Right cardiac atrium (tissue), 5 donors: ENCODE measurements around the gene CANT1. TPM values are rescaled to one million over a fixed set of nuclear protein-coding genes. Genes with fewer than 3 reads are reported as not detected.

Source experiments
- ATAC-seq, 2 donors: fragments of 200-7000 bp; cut with Tn5 transposase; one replicate each; pipeline versions ENCODE4 v1.8.0 to v1.9.1; 2020; ENCODE audit warnings: moderate library complexity in 2 of 2, mild to moderate bottlenecking in 1 of 2
- DNase-seq, 3 donors: peaks; one replicate each; pipeline ENCODE4 v3.0.0-alpha.2; 2020
- H3K27ac ChIP-seq: one replicate; pipeline ENCODE4 v1.5.1; 2013; ENCODE audit warnings: mild to moderate bottlenecking, low read length, control low read depth, moderate library complexity
- H3K27me3 ChIP-seq: one replicate; pipeline ENCODE4 v1.6.1; 2013; ENCODE audit not compliant: control insufficient read depth, insufficient read depth
- H3K4me1 ChIP-seq: one replicate; pipeline ENCODE4 v1.6.1; 2013; ENCODE audit warnings: low read length; ENCODE audit not compliant: control insufficient read depth, insufficient read depth
- H3K4me3 ChIP-seq: one replicate; pipeline ENCODE4 v1.5.1; 2013; ENCODE audit warnings: low read length, control low read depth
- H3K9me3 ChIP-seq: one replicate; pipeline ENCODE4 v1.6.1; 2013; ENCODE audit warnings: low read length; ENCODE audit not compliant: control insufficient read depth
- WGBS: extraction: QIAGEN DNeasy Blood & Tissue Kit; methylation state at CpG from one replicate; pipeline ENCODE4 v1.1.7; 2013; 5-methylcytosine and 5-hydroxymethylcytosine counted together
- intact Hi-C, 4 donors: fragments of 100-400 bp; cut with DNase I; formaldehyde crosslinking; loops; one replicate each; pipeline versions ENCODE4 v1.11.0 to v1.14.0; 2022 to 2023
- polyA plus RNA-seq: library from polyadenylated mRNA; stranded (reverse); fragments of 200-250 nt; gene quantifications from one replicate; pipeline ENCODE4 v1.2.3, GENCODE V29; 2013
- total RNA-seq, 4 donors: library from RNA; stranded (reverse); fragmentation: NEBNext Ultra II Directional; extraction: Animal tissue kit (Norgen Biotek cat#: 25700); gene quantifications; one replicate each; pipeline ENCODE4 v1.2.1, GENCODE V29; 2021
- donor health status: healthy with polysubstance abuse.
- donor health status: DM: no; HTN: yes; CAD: no.
- donor health status: DM: no; HTN: no; CAD: no.
- donor health status: DM: no; HTN: yes; CAD: no; lungs with severe emphysema.
- donor health status: DM: yes; HTN: yes; CAD: no.

Gene CANT1
- total and polyA plus RNA-seq, 5 donors = 13.6 to 38.8 (median 32.5) TPM

- peak in 1 of 3 donors; percentile 42 for DNase-seq
- no peak overlapping the region for H3K27ac ChIP-seq
- WGBS = 90% methylated on average over 21 of the region's 21 CpGs
Measured at GRCh38 chr17:79048826-79049755, 39.5 kb upstream of the CANT1 start.

DNA sequence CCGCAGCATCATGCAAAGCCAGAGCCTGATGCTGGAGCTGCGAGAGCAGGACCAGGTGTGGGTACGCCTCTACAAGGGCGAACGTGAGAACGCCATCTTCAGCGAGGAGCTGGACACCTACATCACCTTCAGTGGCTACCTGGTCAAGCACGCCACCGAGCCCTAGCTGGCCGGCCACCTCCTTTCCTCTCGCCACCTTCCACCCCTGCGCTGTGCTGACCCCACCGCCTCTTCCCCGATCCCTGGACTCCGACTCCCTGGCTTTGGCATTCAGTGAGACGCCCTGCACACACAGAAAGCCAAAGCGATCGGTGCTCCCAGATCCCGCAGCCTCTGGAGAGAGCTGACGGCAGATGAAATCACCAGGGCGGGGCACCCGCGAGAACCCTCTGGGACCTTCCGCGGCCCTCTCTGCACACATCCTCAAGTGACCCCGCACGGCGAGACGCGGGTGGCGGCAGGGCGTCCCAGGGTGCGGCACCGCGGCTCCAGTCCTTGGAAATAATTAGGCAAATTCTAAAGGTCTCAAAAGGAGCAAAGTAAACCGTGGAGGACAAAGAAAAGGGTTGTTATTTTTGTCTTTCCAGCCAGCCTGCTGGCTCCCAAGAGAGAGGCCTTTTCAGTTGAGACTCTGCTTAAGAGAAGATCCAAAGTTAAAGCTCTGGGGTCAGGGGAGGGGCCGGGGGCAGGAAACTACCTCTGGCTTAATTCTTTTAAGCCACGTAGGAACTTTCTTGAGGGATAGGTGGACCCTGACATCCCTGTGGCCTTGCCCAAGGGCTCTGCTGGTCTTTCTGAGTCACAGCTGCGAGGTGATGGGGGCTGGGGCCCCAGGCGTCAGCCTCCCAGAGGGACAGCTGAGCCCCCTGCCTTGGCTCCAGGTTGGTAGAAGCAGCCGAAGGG lies 38.6 kb upstream of the CANT1 start:
- DNase-seq (peak; percentile 49 to 70 (median 70)), ATAC-seq (peak in 1 of 2 donors; percentile 2)
- Histone ChIP-seq H3K4me1 (peaks cover 3% of the 10 kb centered on the region), H3K4me3 (no peak overlapping the region), H3K27ac (no peak overlapping the region), H3K27me3 (no peaks in the 10 kb centered on the region), H3K9me3 (no peaks in the 10 kb centered on the region)
- 88% methylated on average over 41 of the region's 41 CpGs for WGBS
- intact Hi-C loops = loop anchor here in 1 of 4 donors (5.0 kb wide), 1 partner anchor 34 kb away; no protein-coding TSS in a partner anchor

More at GRCh38 chr17:79048826-79049755, 39.5 kb upstream of the CANT1 start:
- no peak for ATAC-seq
- H3K27me3 ChIP-seq = no peaks in the 10 kb centered on the region
- no peak overlapping the region for H3K4me3 ChIP-seq
- H3K4me1 ChIP-seq = peaks cover 3% of the 10 kb centered on the region
- H3K9me3 ChIP-seq = no peaks in the 10 kb centered on the region
- intact Hi-C loops = loop anchor here in 1 of 4 donors (5.0 kb wide), 1 partner anchor 33 kb away; no protein-coding TSS in a partner anchor

GRCh38 chr17:79047291-79047920 lies 37.8 kb upstream of the CANT1 start:
- WGBS = 76% methylated on average over 30 of the region's 30 CpGs
- peak overlapping the region; percentile 8 for H3K27ac ChIP-seq
- DNase-seq (peak in 2 of 3 donors; percentile 59 to 76), ATAC-seq (no peak)
- intact Hi-C loops = loop anchor here in 1 of 4 donors (5.0 kb wide), 1 partner anchor 35 kb away; no protein-coding TSS in a partner anchor
- H3K9me3 ChIP-seq = no peaks in the 10 kb centered on the region
- no peaks in the 10 kb centered on the region for H3K27me3 ChIP-seq
- H3K4me3 ChIP-seq = no peak overlapping the region
- H3K4me1 ChIP-seq = peaks cover 3% of the 10 kb centered on the region

- intact Hi-C loops = loop anchor here in 1 of 4 donors (5.0 kb wide), 1 partner anchor 35 kb away; no protein-coding TSS in a partner anchor
- peaks cover 3% of the 10 kb centered on the region for H3K4me1 ChIP-seq
Measured at GRCh38 chr17:79046916-79047280, 37.3 kb upstream of the CANT1 start.

DNA sequence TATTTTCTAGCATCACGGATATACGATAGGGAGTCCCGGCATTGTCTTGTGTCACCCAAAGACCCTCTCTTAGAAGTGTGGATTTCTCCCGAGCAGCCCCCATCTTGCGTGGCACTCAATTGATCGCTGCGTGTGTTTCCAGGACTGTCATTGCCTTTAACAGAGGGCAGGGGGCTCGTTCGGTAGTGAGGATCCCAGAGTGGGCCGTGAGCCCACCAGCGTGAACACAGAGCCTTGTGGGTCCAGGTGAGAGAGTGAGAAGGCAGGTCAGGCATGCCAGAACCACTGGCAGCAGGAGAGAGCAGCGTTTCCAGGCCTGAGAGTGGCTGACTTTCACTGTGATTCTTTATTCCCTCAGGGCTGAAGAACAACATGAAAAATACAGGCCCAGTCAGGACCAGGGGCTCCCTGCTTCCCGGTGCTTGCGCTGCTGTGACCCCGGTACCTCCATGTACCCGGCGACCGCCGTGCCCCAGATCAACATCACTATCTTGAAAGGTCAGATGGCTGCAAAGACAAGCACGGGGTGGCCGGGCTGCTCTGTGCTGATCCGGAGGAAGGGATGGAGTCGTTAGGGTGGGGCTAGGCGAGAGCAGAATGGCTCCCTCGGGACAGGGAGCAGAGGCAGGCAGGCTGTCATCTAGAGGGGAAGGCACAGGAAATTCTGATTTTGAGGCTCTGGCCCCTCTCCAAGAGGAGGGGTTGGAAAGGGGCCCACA lies 36.8 kb upstream of the CANT1 start:
- no peaks in the 10 kb centered on the region for H3K9me3 ChIP-seq
- 38% methylated on average over 25 of the region's 25 CpGs for WGBS
- H3K4me3 ChIP-seq = no peak overlapping the region
- H3K4me1 ChIP-seq = peaks cover 3% of the 10 kb centered on the region
- H3K27ac ChIP-seq = peak overlapping the region; percentile 58
- H3K27me3 ChIP-seq = no peaks in the 10 kb centered on the region
- DNase-seq (peak; percentile 70 to 88 (median 86)), ATAC-seq (peak; percentile 64 to 66)
- intact Hi-C loops = loop anchor here in 1 of 4 donors (5.0 kb wide), 1 partner anchor 36 kb away; no protein-coding TSS in a partner anchor

More at GRCh38 chr17:79046916-79047280, 37.3 kb upstream of the CANT1 start:
- Histone ChIP-seq H3K4me3 (no peak overlapping the region), H3K9me3 (no peaks in the 10 kb centered on the region), H3K27ac (peak overlapping the region; percentile 29), H3K27me3 (no peaks in the 10 kb centered on the region)
- DNase-seq (peak; percentile 60 to 89 (median 84)), ATAC-seq (peak in 1 of 2 donors; percentile 32)
- WGBS = 44% methylated on average over 15 of the region's 15 CpGs

DNA sequence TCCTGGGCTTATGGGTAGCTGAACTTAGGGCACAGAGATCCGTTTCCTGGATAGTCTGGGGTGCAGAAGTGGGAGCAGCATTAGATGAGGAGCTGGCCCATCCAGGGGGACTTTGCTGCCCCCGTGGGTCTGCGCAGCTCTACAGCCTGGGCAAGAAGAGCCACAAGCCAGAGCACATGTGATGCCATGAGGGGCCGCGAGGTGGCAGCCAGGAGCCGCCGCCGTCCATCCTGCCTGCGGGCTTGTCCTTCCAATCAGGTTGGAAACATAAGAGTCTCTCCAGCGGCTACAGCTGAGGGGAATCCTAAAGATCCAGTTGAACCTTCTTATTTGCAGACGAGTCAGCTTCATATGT lies 36.3 kb upstream of the CANT1 start:
- Histone ChIP-seq H3K4me1 (peaks cover 3% of the 10 kb centered on the region), H3K27ac (no peak overlapping the region), H3K9me3 (no peaks in the 10 kb centered on the region), H3K27me3 (no peaks in the 10 kb centered on the region), H3K4me3 (no peak overlapping the region)
- DNase-seq = peak; percentile 76 to 91 (median 89)
- WGBS = under 1% methylated on average over 11 of the region's 11 CpGs
- intact Hi-C loops = loop anchor here in 1 of 4 donors (5.0 kb wide), 1 partner anchor 36 kb away; no protein-coding TSS in a partner anchor
- peak; percentile 61 to 67 for ATAC-seq

GRCh38 chr17:79045001-79045729 lies 35.6 kb upstream of the CANT1 start:
- Histone ChIP-seq H3K27me3 (no peaks in the 10 kb centered on the region), H3K4me1 (peaks cover 3% of the 10 kb centered on the region), H3K27ac (no peak overlapping the region), H3K9me3 (no peaks in the 10 kb centered on the region), H3K4me3 (no peak overlapping the region)
- WGBS = 80% methylated on average over 15 of the region's 15 CpGs
- ATAC-seq (no peak), DNase-seq (peak; percentile 42 to 62 (median 60))
- intact Hi-C loops = loop anchor here in 1 of 4 donors (5.0 kb wide), 1 partner anchor 37 kb away; no protein-coding TSS in a partner anchor

- ATAC-seq = no peak
- peak in 1 of 3 donors; percentile 55 for DNase-seq
- Histone ChIP-seq H3K9me3 (no peaks in the 10 kb centered on the region), H3K27ac (no peak overlapping the region), H3K27me3 (no peaks in the 10 kb centered on the region), H3K4me3 (no peak overlapping the region), H3K4me1 (peaks cover 3% of the 10 kb centered on the region)
- intact Hi-C loops = no loop called here
- 89% methylated on average over 11 of the region's 11 CpGs for WGBS
Measured at GRCh38 chr17:79044462-79044861, 34.9 kb upstream of the CANT1 start.

- DNase-seq (peak in 1 of 3 donors; percentile 47), ATAC-seq (no peak)
- intact Hi-C loops = no loop called here
- H3K9me3 ChIP-seq = no peaks in the 10 kb centered on the region
- WGBS = 63% methylated on average over 12 of the region's 12 CpGs
- no peaks in the 10 kb centered on the region for H3K27me3 ChIP-seq
- peaks cover 3% of the 10 kb centered on the region for H3K4me1 ChIP-seq
- no peak overlapping the region for H3K27ac ChIP-seq
- no peak overlapping the region for H3K4me3 ChIP-seq
Measured at GRCh38 chr17:79043931-79044320, 34.4 kb upstream of the CANT1 start.
